GM23338 (cell line): ENCODE results near the gene MTCL1. TPM values are rescaled to one million over a fixed set of nuclear protein-coding genes. Genes with fewer than 3 reads are reported as not detected.

Source experiments
- ATAC-seq: fragments of 200-7000 bp; cut with Tn5 transposase; 3 replicates; pipeline ENCODE4 v1.9.1; 2020
- DNase-seq: peaks from one replicate; pipeline ENCODE4 v3.0.0-alpha.2; 2015; ENCODE audit warnings: low spot score
- H2AFZ ChIP-seq: fragments of 200-600 bp; sonication (generic); 2 replicates; pipeline ENCODE4 v1.8.0; 2016; ENCODE audit warnings: antibody characterized with exemption, mild to moderate bottlenecking, moderate library complexity
- H3F3A ChIP-seq: fragments of 200-600 bp; sonication (generic); replicated peaks from 2 replicates; pipeline ENCODE4 v1.8.0; 2017; ENCODE audit warnings: antibody characterized with exemption, mixed run types, low read depth
- H3K27ac ChIP-seq: fragments of 200-600 bp; sonication (generic); 2 replicates; pipeline ENCODE4 v1.6.1; 2016; ENCODE audit warnings: low read depth
- H3K27me3 ChIP-seq: fragments of 200-600 bp; sonication (generic); 2 replicates; pipeline ENCODE4 v1.8.0; 2016; ENCODE audit warnings: mild to moderate bottlenecking, mixed run types, moderate library complexity; ENCODE audit not compliant: insufficient read depth
- H3K36me3 ChIP-seq: fragments of 200-600 bp; sonication (generic); 2 replicates; pipeline ENCODE4 v1.8.0; 2016; ENCODE audit warnings: mild to moderate bottlenecking; ENCODE audit not compliant: insufficient read depth
- H3K4me1 ChIP-seq: fragments of 200-600 bp; sonication (generic); 2 replicates; pipeline ENCODE4 v1.8.0; 2016; ENCODE audit warnings: mild to moderate bottlenecking, moderate library complexity; ENCODE audit not compliant: insufficient read depth
- H3K4me2 ChIP-seq: fragments of 200-600 bp; sonication (generic); 2 replicates; pipeline ENCODE4 v1.7.1; 2017; ENCODE audit warnings: mixed run types
- H3K4me3 ChIP-seq: fragments of 200-600 bp; sonication (generic); 2 replicates; pipeline ENCODE4 v1.6.1; 2016; ENCODE audit warnings: mixed run types
- H3K79me2 ChIP-seq: fragments of 200-600 bp; sonication (generic); replicated peaks from 2 replicates; pipeline ENCODE4 v1.8.0; 2017; ENCODE audit warnings: mild to moderate bottlenecking; ENCODE audit not compliant: insufficient read depth
- H3K9me2 ChIP-seq: fragments of 200-600 bp; sonication (generic); 2 replicates; pipeline ENCODE4 v1.8.0; 2017; ENCODE audit not compliant: insufficient read depth
- H4K20me1 ChIP-seq: fragments of 200-600 bp; sonication (generic); replicated peaks from 2 replicates; pipeline ENCODE4 v1.8.0; 2017; ENCODE audit warnings: mild to moderate bottlenecking; ENCODE audit not compliant: insufficient read depth
- H3K27ac Mint-ChIP-seq: 2 replicates; pipeline ENCODE4 v1.8.0; 2020; ENCODE audit warnings: inconsistent platforms, mild to moderate bottlenecking, moderate library complexity, mixed read lengths
- H3K27me3 Mint-ChIP-seq: 3 replicates; pipeline ENCODE4 v1.8.0; 2022; ENCODE audit warnings: low read depth, mild to moderate bottlenecking, moderate library complexity, mixed read lengths, inconsistent platforms; ENCODE audit not compliant: insufficient read depth, poor library complexity
- H3K36me3 Mint-ChIP-seq: 3 replicates; pipeline ENCODE4 v1.8.0; 2021; ENCODE audit warnings: low read depth, mild to moderate bottlenecking, inconsistent platforms, moderate library complexity, mixed read lengths
- H3K4me1 Mint-ChIP-seq: 3 replicates; pipeline ENCODE4 v1.8.0; 2020; ENCODE audit warnings: mild to moderate bottlenecking, inconsistent platforms, mixed read lengths
- H3K4me3 Mint-ChIP-seq: 3 replicates; pipeline ENCODE4 v1.8.0; 2021; ENCODE audit warnings: moderate library complexity, mild to moderate bottlenecking, inconsistent platforms, mixed read lengths
- H3K9me3 Mint-ChIP-seq: 3 replicates; pipeline ENCODE4 v1.8.0; 2020; ENCODE audit warnings: moderate library complexity, mild to moderate bottlenecking, inconsistent platforms, mixed read lengths
- EZH2phosphoT487 ChIP-seq: fragments of 200-600 bp; sonication (generic); IDR thresholded peaks from one replicate; pipeline ENCODE4 v1.8.1; 2018; ENCODE audit warnings: antibody characterized with exemption; ENCODE audit not compliant: unreplicated experiment
- STAT1 ChIP-seq: IDR thresholded peaks from one replicate; pipeline ENCODE4 v1.6.1; 2016; ENCODE audit warnings: antibody characterized with exemption; ENCODE audit not compliant: unreplicated experiment
- ZNF114 ChIP-seq: fragments of 250-450 bp; sonication (Bioruptor Pico); IDR thresholded peaks from 2 replicates; pipeline ENCODE4 v1.5.0; 2020; ENCODE audit warnings: mild to moderate bottlenecking, moderate library complexity
- polyA plus RNA-seq: library from polyadenylated mRNA; unstranded; fragments of >200 nt; fragmentation: Nextera tagmentation; extraction: Ambion mirVana; gene quantifications from 2 replicates; pipeline ENCODE4 v1.2.1, GENCODE V29; 2016
- total RNA-seq: library from RNA; depleted of rRNA; stranded (reverse); fragments of >200 nt; shearing (Covaris generic); gene quantifications from 2 replicates; pipeline ENCODE4 v1.2.3, GENCODE V29; 2014
- TF ChIP-seq, protein P1 (sequence below): fragments of 250-450 bp; sonication (Bioruptor Pico); IDR thresholded peaks from 2 replicates; pipeline ENCODE4 v1.5.0; 2020; ENCODE audit warnings: mild to moderate bottlenecking, moderate library complexity
- TF ChIP-seq, protein P2 (sequence below): IDR thresholded peaks from one replicate; pipeline ENCODE4 v1.6.1; 2018; ENCODE audit warnings: antibody characterized with exemption; ENCODE audit not compliant: unreplicated experiment

Gene MTCL1
- total and polyA plus RNA-seq, 2 experiments from 2014 or later: 14.4 to 45.0 TPM

DNA sequence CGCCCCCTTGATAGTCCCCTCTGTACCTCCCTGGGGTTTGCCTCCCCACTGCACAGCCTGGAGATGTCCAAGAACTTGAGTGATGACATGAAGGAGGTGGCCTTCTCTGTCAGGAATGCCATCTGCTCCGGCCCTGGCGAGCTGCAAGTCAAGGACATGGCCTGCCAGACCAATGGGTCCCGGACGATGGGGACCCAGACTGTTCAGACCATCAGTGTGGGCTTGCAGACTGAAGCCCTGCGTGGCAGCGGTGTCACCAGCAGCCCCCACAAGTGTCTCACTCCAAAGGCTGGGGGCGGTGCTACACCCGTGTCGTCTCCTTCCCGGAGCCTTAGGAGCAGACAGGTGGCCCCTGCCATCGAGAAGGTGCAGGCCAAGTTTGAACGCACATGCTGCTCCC, 119.9 kb downstream of the MTCL1 start (continued):
- TF ChIP-seq, protein P1, sequence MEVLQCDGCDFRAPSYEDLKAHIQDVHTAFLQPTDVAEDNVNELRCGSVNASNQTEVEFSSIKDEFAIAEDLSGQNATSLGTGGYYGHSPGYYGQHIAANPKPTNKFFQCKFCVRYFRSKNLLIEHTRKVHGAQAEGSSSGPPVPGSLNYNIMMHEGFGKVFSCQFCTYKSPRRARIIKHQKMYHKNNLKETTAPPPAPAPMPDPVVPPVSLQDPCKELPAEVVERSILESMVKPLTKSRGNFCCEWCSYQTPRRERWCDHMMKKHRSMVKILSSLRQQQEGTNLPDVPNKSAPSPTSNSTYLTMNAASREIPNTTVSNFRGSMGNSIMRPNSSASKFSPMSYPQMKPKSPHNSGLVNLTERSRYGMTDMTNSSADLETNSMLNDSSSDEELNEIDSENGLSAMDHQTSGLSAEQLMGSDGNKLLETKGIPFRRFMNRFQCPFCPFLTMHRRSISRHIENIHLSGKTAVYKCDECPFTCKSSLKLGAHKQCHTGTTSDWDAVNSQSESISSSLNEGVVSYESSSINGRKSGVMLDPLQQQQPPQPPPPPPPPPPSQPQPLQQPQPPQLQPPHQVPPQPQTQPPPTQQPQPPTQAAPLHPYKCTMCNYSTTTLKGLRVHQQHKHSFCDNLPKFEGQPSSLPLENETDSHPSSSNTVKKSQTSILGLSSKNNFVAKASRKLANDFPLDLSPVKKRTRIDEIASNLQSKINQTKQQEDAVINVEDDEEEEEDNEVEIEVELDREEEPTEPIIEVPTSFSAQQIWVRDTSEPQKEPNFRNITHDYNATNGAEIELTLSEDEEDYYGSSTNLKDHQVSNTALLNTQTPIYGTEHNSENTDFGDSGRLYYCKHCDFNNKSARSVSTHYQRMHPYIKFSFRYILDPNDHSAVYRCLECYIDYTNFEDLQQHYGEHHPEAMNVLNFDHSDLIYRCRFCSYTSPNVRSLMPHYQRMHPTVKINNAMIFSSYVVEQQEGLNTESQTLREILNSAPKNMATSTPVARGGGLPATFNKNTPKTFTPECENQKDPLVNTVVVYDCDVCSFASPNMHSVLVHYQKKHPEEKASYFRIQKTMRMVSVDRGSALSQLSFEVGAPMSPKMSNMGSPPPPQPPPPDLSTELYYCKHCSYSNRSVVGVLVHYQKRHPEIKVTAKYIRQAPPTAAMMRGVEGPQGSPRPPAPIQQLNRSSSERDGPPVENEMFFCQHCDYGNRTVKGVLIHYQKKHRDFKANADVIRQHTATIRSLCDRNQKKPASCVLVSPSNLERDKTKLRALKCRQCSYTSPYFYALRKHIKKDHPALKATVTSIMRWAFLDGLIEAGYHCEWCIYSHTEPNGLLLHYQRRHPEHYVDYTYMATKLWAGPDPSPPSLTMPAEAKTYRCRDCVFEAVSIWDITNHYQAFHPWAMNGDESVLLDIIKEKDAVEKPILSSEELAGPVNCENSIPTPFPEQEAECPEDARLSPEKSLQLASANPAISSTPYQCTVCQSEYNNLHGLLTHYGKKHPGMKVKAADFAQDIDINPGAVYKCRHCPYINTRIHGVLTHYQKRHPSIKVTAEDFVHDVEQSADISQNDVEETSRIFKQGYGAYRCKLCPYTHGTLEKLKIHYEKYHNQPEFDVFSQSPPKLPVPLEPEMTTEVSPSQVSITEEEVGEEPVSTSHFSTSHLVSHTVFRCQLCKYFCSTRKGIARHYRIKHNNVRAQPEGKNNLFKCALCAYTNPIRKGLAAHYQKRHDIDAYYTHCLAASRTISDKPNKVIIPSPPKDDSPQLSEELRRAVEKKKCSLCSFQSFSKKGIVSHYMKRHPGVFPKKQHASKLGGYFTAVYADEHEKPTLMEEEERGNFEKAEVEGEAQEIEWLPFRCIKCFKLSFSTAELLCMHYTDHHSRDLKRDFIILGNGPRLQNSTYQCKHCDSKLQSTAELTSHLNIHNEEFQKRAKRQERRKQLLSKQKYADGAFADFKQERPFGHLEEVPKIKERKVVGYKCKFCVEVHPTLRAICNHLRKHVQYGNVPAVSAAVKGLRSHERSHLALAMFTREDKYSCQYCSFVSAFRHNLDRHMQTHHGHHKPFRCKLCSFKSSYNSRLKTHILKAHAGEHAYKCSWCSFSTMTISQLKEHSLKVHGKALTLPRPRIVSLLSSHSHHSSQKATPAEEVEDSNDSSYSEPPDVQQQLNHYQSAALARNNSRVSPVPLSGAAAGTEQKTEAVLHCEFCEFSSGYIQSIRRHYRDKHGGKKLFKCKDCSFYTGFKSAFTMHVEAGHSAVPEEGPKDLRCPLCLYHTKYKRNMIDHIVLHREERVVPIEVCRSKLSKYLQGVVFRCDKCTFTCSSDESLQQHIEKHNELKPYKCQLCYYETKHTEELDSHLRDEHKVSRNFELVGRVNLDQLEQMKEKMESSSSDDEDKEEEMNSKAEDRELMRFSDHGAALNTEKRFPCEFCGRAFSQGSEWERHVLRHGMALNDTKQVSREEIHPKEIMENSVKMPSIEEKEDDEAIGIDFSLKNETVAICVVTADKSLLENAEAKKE (CRISPR knock-in tag): no peak
- TF ChIP-seq STAT1: no peak
- no peak for TF ChIP-seq ZNF114
- no peak for TF ChIP-seq EZH2phosphoT487

DNA sequence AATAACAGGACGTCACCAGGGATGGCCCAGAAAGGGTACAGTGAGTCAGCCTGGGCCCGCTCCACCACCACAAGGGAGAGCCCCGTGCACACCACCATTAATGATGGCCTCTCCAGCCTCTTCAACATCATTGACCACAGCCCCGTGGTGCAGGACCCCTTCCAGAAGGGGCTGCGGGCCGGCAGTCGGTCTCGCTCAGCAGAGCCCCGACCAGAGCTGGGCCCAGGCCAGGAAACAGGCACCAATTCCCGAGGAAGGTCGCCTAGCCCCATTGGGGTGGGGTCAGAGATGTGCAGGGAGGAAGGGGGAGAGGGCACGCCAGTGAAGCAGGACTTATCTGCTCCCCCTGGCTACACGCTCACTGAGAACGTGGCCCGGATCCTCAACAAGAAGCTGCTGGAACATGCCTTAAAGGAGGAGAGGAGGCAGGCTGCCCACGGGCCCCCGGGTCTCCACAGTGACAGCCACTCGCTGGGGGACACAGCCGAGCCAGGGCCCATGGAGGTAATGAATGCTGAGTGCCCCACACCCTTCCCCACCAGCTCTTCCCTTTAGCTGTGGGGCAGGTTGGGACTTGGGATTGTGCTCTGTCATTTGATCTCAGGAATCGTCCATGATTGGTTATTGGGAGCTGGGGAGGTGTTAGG, 120.5 kb downstream of the MTCL1 start:
- Mint-ChIP-seq H3K4me1 (peaks cover 19% of the 10 kb centered on the region), H3K4me3 (no peak overlapping the region), H3K9me3 (no peaks in the 10 kb centered on the region), H3K27ac (no peak overlapping the region), H3K36me3 (peaks cover 50% of the 10 kb centered on the region), H3K27me3 (no peaks in the 10 kb centered on the region)
- Histone ChIP-seq H4K20me1 (no peaks in the 10 kb centered on the region), H2AFZ (no peak overlapping the region), H3K4me1 (no peaks in the 10 kb centered on the region), H3K4me3 (no peak overlapping the region), H3K27me3 (no peaks in the 10 kb centered on the region), H3K4me2 (no peak overlapping the region), H3K27ac (no peak overlapping the region), H3F3A (no peaks in the 10 kb centered on the region), H3K79me2 (no peaks in the 10 kb centered on the region), H3K36me3 (0 out of 2 replicates have a peak, but pooled peaks cover 4% of the 10 kb centered on the region), H3K9me2 (no peaks in the 10 kb centered on the region)
- DNase-seq: no peak
- no peak for ATAC-seq
- TF ChIP-seq, protein P1 (CRISPR knock-in tag): no peak
- TF ChIP-seq, protein P2, sequence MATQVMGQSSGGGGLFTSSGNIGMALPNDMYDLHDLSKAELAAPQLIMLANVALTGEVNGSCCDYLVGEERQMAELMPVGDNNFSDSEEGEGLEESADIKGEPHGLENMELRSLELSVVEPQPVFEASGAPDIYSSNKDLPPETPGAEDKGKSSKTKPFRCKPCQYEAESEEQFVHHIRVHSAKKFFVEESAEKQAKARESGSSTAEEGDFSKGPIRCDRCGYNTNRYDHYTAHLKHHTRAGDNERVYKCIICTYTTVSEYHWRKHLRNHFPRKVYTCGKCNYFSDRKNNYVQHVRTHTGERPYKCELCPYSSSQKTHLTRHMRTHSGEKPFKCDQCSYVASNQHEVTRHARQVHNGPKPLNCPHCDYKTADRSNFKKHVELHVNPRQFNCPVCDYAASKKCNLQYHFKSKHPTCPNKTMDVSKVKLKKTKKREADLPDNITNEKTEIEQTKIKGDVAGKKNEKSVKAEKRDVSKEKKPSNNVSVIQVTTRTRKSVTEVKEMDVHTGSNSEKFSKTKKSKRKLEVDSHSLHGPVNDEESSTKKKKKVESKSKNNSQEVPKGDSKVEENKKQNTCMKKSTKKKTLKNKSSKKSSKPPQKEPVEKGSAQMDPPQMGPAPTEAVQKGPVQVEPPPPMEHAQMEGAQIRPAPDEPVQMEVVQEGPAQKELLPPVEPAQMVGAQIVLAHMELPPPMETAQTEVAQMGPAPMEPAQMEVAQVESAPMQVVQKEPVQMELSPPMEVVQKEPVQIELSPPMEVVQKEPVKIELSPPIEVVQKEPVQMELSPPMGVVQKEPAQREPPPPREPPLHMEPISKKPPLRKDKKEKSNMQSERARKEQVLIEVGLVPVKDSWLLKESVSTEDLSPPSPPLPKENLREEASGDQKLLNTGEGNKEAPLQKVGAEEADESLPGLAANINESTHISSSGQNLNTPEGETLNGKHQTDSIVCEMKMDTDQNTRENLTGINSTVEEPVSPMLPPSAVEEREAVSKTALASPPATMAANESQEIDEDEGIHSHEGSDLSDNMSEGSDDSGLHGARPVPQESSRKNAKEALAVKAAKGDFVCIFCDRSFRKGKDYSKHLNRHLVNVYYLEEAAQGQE: no peak
- no peak for TF ChIP-seq ZNF114
